GM20000 (cell line): ENCODE data around the gene EFEMP1.

ENCODE experiments used
- DNase-seq: peaks from one replicate; pipeline ENCODE4 v3.0.0; 2012; ENCODE audit warnings: low spot score
- CTCF ChIP-seq: IDR thresholded peaks from 2 replicates; pipeline ENCODE4 v1.5.1; 2012; ENCODE audit warnings: mild to moderate bottlenecking, control low read depth; ENCODE audit errors: extremely low read depth, missing control alignments

Gene EFEMP1

DNA sequence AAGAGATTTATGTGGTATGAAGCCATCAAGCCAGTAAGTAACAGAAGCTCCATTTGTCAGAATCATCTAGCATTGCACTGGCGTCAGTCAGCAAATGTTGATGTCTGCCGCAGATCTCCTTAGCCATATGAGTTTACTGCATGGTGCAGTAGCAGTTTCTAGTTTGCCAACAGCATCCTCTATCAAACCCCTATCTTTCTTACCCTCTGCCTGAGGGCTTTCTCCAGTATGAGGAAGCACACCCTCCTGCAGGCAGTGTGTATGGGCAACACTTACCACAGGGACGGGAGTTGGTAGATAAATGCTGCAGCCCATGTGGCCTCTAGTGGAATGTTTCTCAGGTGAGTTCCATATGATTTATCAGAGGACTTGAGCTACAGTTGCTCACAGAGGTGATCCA, 63.7 kb downstream of the EFEMP1 start:
- no peak for TF ChIP-seq CTCF
- no peak for DNase-seq

DNA sequence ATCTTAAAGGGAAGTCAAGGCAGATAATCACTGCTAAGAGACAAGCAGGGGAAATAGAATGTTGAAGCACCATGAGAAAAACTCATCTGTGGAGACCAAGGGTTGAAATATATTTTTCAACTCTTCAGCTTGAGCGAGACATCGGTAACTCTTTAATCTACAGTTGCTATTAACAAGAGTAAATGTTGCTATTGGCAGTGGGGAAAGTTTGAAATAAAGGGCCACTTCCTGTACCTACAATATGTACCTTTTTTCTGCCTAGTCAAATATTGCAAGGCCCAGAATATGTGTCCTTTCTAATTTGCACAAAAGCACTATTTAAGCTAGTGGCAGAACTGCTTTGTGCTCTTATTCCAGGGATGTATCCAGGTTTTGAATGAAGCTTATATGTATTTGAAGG, 65.8 kb downstream of the EFEMP1 start:
- no peak for TF ChIP-seq CTCF
- no peak for DNase-seq

DNA sequence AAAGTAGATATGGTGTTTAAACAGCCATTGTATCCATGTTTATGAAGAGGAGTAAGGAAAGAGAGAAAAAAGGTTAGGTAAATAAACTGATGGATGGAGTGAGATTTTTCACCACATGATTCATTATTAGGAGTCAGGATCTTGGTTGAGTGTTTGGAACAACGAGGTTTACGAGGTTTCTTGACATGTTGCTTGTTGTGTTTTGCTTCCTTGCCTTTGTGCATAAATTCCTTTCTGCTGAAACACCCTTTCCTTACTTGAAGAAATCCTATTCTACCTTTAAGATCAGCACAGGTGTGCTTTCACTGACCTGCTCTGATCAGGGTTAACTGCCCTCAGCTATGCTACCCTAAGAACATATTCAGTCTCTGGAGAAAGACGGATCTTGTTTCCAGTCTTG, 66.6 kb downstream of the EFEMP1 start:
- DNase-seq, result no peak
- no peak for TF ChIP-seq CTCF

- TF ChIP-seq CTCF, result no peak
- DNase-seq, result no peak
Measured at GRCh38 chr2:55848096-55848495, 75.5 kb downstream of the EFEMP1 start.

- no peak for TF ChIP-seq CTCF
- no peak for DNase-seq
Measured at GRCh38 chr2:55846426-55846825, 77.2 kb downstream of the EFEMP1 start.

DNA sequence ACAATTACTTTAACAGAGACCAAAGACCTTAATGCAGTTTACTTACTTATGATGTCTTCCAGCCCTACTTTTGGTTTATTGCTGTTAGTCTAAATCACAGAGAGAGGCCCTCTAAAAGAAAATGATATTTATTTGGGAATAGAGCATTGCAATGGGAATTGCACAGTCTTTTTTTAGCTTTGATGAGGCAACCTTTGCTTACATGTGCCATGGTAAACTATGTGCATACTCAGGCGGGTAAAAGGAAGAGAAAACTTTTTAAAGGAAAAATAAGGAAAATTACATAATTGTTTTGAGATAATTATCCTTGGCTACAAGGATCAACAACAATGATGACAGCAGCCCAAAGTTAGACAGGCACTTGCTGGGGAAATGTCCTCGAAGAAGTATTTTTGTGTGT, 78.6 kb downstream of the EFEMP1 start:
- no peak for TF ChIP-seq CTCF
- no peak for DNase-seq

DNA sequence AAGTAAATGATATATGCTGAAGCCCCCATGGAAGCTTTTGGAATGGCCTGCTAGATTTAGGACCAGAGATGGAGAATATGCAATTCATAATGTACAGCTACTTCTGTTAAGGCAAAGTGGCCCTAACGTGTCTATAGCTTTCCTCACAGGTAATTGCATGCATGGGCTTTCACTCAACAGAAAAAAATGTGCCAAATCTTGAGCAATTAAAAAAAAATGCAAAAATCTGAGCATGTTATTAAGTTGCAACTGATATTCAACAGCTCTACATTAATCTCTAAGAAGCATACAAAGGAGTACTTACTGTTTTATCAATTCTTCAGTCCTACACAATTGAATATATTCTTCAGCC, 79.6 kb downstream of the EFEMP1 start:
- TF ChIP-seq CTCF, result no peak
- DNase-seq, result no peak
